Smooth muscle cell (in vitro differentiated cells): Measurements from ENCODE around the gene POLR3K. TPM values are rescaled to one million over a fixed set of nuclear protein-coding genes. Genes with fewer than 3 reads are reported as not detected.
A peak's percentile ranks its signal among the peaks of the same experiment; 100 is the strongest.

Experiments used
- DNase-seq: peaks from one replicate; lab custom pipeline; 2025; ENCODE audit not compliant: unreplicated experiment; lab: John Stamatoyannopoulos, UW
- H2AFZ ChIP-seq: fragments of 200-600 bp; sonication (generic); 2 replicates; pipeline ENCODE4 v1.6.0; 2016; ENCODE audit warnings: antibody characterized with exemption, low read depth, mild to moderate bottlenecking
- H3F3A ChIP-seq: fragments of 200-600 bp; sonication (generic); 2 replicates; pipeline ENCODE4 v1.6.0; 2017; ENCODE audit warnings: antibody characterized with exemption, low read depth
- H3K27ac ChIP-seq: fragments of 200-600 bp; sonication (generic); 2 replicates; pipeline ENCODE4 v1.5.1; 2016; ENCODE audit warnings: low read depth, mild to moderate bottlenecking
- H3K27me3 ChIP-seq: fragments of 200-600 bp; sonication (generic); 2 replicates; pipeline ENCODE4 v1.6.1; 2016; ENCODE audit warnings: low read depth, mild to moderate bottlenecking
- H3K36me3 ChIP-seq: fragments of 200-600 bp; sonication (generic); 2 replicates; pipeline ENCODE4 v1.5.1; 2016; ENCODE audit warnings: low read depth
- H3K4me1 ChIP-seq: fragments of 200-600 bp; sonication (generic); 2 replicates; pipeline ENCODE4 v1.5.1; 2016; ENCODE audit warnings: low read depth
- H3K4me2 ChIP-seq: fragments of 200-600 bp; sonication (generic); 2 replicates; pipeline ENCODE4 v1.6.0; 2016; ENCODE audit warnings: mild to moderate bottlenecking
- H3K4me3 ChIP-seq: fragments of 200-600 bp; sonication (generic); 2 replicates; pipeline ENCODE4 v1.5.1; 2016; ENCODE audit warnings: mild to moderate bottlenecking
- H3K79me2 ChIP-seq: fragments of 200-600 bp; sonication (generic); 2 replicates; pipeline ENCODE4 v1.6.0; 2016; ENCODE audit warnings: low read depth, mild to moderate bottlenecking
- H3K9ac ChIP-seq: fragments of 200-600 bp; sonication (generic); 2 replicates; pipeline ENCODE4 v1.6.0; 2016; ENCODE audit warnings: low read depth
- H3K9me3 ChIP-seq: fragments of 200-600 bp; sonication (generic); replicated peaks from 2 replicates; pipeline ENCODE4 v1.5.1; 2016; ENCODE audit warnings: low read depth
- H4K20me1 ChIP-seq: fragments of 200-600 bp; sonication (generic); 2 replicates; pipeline ENCODE4 v1.6.0; 2016; ENCODE audit warnings: low read depth
- WGBS: methylation state at CpG from one replicate; pipeline ENCODE4 v1.1.7; 2016; ENCODE audit warnings: low lambda C conversion rate; 5-methylcytosine and 5-hydroxymethylcytosine counted together
- polyA plus RNA-seq: library from polyadenylated mRNA; unstranded; fragments of >200 nt; fragmentation: Nextera tagmentation; extraction: Ambion mirVana; gene quantifications from 2 replicates; pipeline ENCODE4 v1.2.1, GENCODE V29; 2016
- total RNA-seq: library from RNA; depleted of rRNA; stranded (reverse); fragments of >200 nt; gene quantifications from 2 replicates; pipeline ENCODE4 v1.2.3, GENCODE V29; 2014
- TF ChIP-seq, protein P1 (sequence below): fragments of 200-600 bp; sonication (generic); IDR thresholded peaks from 2 replicates; pipeline ENCODE4 v1.5.1; 2017; ENCODE audit warnings: borderline replicate concordance, mild to moderate bottlenecking, antibody characterized with exemption; ENCODE audit not compliant: insufficient read depth, poor library complexity, severe bottlenecking

Gene POLR3K
- total RNA-seq (2.1 and 2.9 TPM in 2 replicates), polyA plus RNA-seq (10.5 and 11.1 TPM in 2 replicates)

DNA sequence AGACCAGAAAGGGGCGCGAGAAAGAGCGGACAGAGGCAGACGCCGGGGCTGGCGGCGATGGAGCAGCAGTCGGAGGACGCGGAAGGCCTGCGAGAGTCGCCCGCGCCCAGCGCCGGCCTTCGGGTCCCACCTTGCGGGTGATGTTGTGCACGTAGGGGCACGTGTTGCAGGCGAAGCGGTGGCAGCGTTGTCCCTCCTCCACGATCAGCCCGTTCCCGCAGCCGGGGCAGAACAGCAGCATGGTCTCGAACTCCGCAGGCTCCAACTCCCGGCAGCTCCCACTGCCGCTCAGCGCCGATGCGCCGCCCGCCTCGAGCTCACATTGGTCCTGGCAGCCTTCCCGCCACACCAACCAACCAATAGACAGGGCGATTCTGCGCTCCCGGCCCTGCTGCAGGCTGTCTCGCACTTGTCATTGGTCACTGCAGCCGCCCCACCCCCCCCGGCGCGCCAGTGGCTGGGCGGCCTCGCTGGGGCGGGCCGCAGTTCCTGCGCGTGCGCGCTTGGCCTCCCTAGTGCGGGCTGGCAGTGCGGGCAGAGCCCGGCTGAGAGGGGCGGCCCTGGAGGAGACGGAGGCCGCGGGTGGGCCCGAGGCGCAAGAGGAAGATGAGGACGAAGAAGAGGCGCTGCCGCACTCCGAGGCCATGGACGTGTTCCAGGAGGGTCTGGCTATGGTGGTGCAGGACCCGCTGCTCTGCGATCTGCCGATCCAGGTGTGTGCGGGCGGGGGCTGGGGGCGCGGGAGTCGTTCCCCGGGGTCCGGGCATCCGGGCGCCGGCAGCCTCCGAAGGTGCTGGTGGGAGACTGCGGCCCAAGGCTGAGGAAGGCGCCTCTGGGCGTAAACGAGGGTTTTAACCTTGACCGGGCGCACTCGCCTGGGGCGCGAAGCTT, at the start of gene POLR3K, which contains the start of gene SNRNP25:
Gene POLR3K (minus strand): TSS at position 263 of the 891 bp plus-strand sequence. CDS start 22 bp downstream, at position 241.
Gene SNRNP25 (plus strand): TSS at position 483 of the 891 bp plus-strand sequence. CDS start 189 bp downstream, at position 672.
- Histone ChIP-seq H3K4me2 (peak within 1 kb of the TSS; percentile 97), H3F3A (no peaks in the 10 kb centered on the region), H3K79me2 (peaks cover 12% of the 10 kb centered on the region), H3K4me1 (peaks cover 6% of the 10 kb centered on the region), H2AFZ (peak within 1 kb of the TSS; percentile 80), H3K4me3 (peak within 1 kb of the TSS; percentile 68), H3K36me3 (no peaks in the 10 kb centered on the region), H3K9ac (peak within 1 kb of the TSS; percentile 74), H3K27me3 (no peaks in the 10 kb centered on the region), H3K27ac (peak within 1 kb of the TSS; percentile 41), H4K20me1 (peaks cover 3% of the 10 kb centered on the region), H3K9me3 (no peaks in the 10 kb centered on the region)
- peak; percentile 94 for DNase-seq
- 4% methylated on average over 79 of the region's 91 CpGs for WGBS
- TF ChIP-seq, protein P1, sequence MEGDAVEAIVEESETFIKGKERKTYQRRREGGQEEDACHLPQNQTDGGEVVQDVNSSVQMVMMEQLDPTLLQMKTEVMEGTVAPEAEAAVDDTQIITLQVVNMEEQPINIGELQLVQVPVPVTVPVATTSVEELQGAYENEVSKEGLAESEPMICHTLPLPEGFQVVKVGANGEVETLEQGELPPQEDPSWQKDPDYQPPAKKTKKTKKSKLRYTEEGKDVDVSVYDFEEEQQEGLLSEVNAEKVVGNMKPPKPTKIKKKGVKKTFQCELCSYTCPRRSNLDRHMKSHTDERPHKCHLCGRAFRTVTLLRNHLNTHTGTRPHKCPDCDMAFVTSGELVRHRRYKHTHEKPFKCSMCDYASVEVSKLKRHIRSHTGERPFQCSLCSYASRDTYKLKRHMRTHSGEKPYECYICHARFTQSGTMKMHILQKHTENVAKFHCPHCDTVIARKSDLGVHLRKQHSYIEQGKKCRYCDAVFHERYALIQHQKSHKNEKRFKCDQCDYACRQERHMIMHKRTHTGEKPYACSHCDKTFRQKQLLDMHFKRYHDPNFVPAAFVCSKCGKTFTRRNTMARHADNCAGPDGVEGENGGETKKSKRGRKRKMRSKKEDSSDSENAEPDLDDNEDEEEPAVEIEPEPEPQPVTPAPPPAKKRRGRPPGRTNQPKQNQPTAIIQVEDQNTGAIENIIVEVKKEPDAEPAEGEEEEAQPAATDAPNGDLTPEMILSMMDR: no peak

DNA sequence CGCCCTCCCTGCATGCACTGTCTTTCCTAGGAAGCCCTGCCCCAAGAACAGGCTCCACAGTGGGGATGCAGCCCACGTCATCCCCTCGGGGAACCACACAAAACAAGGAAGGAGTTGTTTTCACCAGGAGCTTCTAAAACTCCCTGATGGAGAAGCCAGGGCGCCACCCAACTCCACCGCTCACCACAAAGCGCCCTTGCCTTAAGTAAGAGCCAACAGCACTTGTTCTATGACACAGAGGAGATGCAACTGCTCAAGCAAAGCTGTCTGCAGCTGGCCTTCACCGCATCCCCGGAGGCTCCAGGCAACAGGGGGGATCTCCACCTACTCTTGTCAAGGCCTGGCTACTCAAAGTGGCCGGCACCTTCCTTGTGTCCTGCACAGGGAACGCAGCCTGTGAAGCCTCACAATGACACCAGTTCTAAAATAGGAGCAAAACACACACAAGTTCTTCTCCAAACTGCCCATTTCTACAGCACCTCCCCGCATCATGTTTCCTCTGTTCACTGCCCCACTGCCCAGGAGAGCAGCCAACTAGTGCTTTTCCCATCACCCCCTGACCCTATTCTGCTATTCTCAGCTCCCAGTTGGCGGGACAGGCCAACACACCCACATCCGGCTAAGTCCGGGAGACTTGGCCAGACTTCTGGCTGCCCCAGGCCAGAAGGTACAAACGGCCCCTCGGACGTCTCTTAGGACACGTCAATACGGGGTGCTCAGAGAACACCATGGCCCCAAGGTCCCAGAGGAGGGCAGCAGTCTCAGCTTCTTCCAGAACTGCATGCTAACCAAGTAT, 48.9 kb upstream of the POLR3K start:
- Histone ChIP-seq H2AFZ (no peak overlapping the region), H3K9me3 (no peaks in the 10 kb centered on the region), H3K27me3 (no peaks in the 10 kb centered on the region), H3K36me3 (no peaks in the 10 kb centered on the region), H3F3A (no peaks in the 10 kb centered on the region), H3K4me1 (no peaks in the 10 kb centered on the region), H4K20me1 (peaks cover 26% of the 10 kb centered on the region), H3K79me2 (no peaks in the 10 kb centered on the region), H3K4me3 (no peak overlapping the region), H3K4me2 (no peak overlapping the region), H3K27ac (no peak overlapping the region), H3K9ac (no peak overlapping the region)
- TF ChIP-seq, protein P1: no peak
- WGBS: 94% methylated on average over 19 of the region's 19 CpGs
- no peak for DNase-seq

DNA sequence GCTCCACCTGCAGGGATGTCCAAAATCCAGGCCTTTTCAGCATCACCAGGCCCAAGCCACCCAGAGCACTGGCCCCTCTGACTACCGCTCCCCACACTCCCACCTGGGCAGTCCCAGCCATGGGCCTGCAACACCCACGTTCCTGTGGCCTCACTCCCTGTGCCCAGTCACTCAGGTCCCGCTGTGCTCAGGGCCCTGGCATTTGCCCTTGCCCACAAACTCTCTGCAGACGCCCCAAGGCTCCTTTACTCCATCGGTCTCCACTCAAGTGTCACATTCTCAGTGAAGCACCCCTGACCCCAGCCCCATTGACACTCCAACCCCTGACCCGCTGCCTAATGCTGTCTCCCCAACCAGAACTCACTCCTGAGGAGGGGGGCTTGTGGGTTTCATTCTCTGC, 48.2 kb upstream of the POLR3K start:
- no peaks in the 10 kb centered on the region for H3K36me3 ChIP-seq
- H2AFZ ChIP-seq: no peak overlapping the region
- no peaks in the 10 kb centered on the region for H3K9me3 ChIP-seq
- no peaks in the 10 kb centered on the region for H3K4me1 ChIP-seq
- H3K27ac ChIP-seq: no peak overlapping the region
- no peaks in the 10 kb centered on the region for H3F3A ChIP-seq
- WGBS: 95% methylated on average over 6 of the region's 6 CpGs
- TF ChIP-seq, protein P1: no peak
- H4K20me1 ChIP-seq: peaks cover 28% of the 10 kb centered on the region
- H3K4me2 ChIP-seq: no peak overlapping the region
- no peak overlapping the region for H3K4me3 ChIP-seq
- no peaks in the 10 kb centered on the region for H3K79me2 ChIP-seq
- H3K27me3 ChIP-seq: no peaks in the 10 kb centered on the region
- no peak for DNase-seq
- no peak overlapping the region for H3K9ac ChIP-seq
